ENCODE data around the gene SMYD3. TPM values are rescaled to one million over a fixed set of nuclear protein-coding genes. Genes with fewer than 3 reads are reported as not detected.

SMYD3 gene
- total RNA-seq, 1 donor from 2014 or later, result 23.8 TPM

DNA sequence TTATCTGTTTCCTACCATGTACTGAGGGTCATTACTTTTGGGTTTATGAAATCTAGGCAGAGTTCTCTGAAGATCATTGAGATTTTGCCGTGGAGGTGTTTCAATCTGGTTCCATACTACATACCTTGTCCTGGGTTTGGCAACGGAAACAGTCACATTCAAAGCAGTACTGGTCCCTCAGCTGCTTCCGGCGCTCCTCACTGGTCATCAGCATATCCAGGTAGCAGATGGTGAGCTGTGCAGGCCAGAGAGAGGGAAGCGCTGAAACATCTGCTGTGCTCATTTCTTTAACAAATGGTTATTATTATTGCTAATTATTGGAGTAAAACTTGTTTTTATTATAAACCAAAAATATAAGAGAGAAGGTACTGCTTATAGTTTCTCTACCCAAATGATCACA, 591.7 kb downstream of the SMYD3 start:
- no peak for TF ChIP-seq CTCF (conservative IDR thresholded peaks at IDR 0.05; ENCODE audit: low read depth, low read length)
- H3K4me3 ChIP-seq (ENCODE audit: low read depth, low read length), result no peak overlapping the region
- no peak for DNase-seq (ENCODE audit: low read depth)

DNA sequence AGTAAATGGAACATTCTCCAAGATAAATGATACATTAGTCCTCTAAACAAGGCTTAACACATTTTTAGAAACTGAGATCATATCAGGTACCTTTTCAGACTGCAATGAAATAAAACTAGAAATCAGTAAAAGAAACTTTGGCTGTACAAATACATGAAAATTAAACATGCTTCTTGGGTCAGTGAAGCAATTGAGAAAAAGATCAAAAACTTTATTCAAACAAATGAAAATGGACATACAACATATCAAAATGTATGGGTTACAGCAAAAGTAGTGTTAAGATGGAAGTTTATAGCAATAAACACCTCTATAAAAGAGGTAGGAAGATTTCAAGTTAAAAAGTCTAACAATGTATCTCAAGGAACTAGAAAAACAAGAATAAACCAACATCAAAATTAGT, 598.5 kb downstream of the SMYD3 start:
- H3K4me3 ChIP-seq (ENCODE audit: low read depth, low read length), result no peak overlapping the region
- no peak for DNase-seq (ENCODE audit: low read depth)
- no peak for TF ChIP-seq CTCF (conservative IDR thresholded peaks at IDR 0.05; ENCODE audit: low read depth, low read length)

GRCh38 chr1:245906207-245906606, 600.9 kb downstream of the SMYD3 start:
- H3K4me3 ChIP-seq (ENCODE audit: low read depth, low read length), result no peak overlapping the region
- no peak for TF ChIP-seq CTCF (conservative IDR thresholded peaks at IDR 0.05; ENCODE audit: low read depth, low read length)
- no peak for DNase-seq (ENCODE audit: low read depth)

DNA sequence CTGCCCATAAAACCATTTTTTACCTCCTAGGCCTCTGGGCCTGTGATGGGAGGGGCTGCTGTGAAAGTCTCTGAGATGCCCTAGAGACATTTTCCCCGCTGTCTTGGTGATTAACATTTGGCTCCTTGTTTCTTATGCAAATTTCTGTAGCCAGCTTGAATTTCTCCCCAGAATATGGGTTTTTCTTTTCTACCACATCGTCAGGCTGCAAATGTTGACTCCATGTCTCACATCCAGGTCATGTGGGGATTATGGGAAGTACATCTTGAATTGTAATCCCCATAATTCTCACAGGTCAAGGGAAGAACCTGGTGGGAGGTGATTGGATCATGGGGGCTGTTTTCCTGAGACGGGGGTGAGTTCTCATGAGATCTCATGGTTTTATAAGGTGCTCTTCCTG, 603.2 kb downstream of the SMYD3 start:
- no peak overlapping the region for H3K4me3 ChIP-seq (ENCODE audit: low read depth, low read length)
- no peak for TF ChIP-seq CTCF (conservative IDR thresholded peaks at IDR 0.05; ENCODE audit: low read depth, low read length)
- DNase-seq (ENCODE audit: low read depth), result no peak

- DNase-seq (ENCODE audit: low read depth), result no peak
- H3K4me3 ChIP-seq (ENCODE audit: low read depth, low read length), result no peak overlapping the region
- TF ChIP-seq CTCF (conservative IDR thresholded peaks at IDR 0.05; ENCODE audit: low read depth, low read length), result no peak
These were observed 605.5 kb downstream of the SMYD3 start for GRCh38 chr1:245901565-245901964.

- no peak for DNase-seq (ENCODE audit: low read depth)
- no peak for TF ChIP-seq CTCF (conservative IDR thresholded peaks at IDR 0.05; ENCODE audit: low read depth, low read length)
These were observed 606.0 kb downstream of the SMYD3 start for GRCh38 chr1:245901037-245901436.

DNA sequence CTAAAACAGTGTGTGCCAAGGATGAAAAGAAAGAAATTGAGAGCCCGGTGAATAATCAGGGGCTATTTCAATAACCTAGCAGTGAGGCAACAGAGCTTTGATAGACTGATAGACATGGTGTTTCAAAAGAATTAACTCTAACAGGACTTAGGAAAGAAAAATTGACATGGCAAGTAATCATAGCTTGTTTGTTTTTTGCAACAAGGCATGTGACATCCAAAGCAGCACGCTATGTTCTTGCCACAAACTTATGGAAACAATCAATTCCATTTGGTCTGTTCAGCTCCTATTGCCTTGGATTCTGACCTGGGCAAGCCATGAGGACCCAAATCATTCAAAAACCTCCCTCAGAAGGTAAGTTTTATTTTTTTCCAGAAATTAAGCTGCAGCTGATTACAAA, 608.5 kb downstream of the SMYD3 start:
- no peak for TF ChIP-seq CTCF (conservative IDR thresholded peaks at IDR 0.05; ENCODE audit: low read depth, low read length)
- H3K4me3 ChIP-seq (ENCODE audit: low read depth, low read length), result no peak overlapping the region
- no peak for DNase-seq (ENCODE audit: low read depth)

More at GRCh38 chr1:245901037-245901436, 606.0 kb downstream of the SMYD3 start:
- H3K4me3 ChIP-seq (ENCODE audit: low read depth, low read length), result no peak overlapping the region
